NCI-H526 treated with DMSO at 0.1 percent for 48 hours (cell line): ENCODE results near the gene AFM.

Experiments used
- DNase-seq: peaks from one replicate; lab custom pipeline; 2025; lab: John Stamatoyannopoulos, UW

AFM gene

DNA sequence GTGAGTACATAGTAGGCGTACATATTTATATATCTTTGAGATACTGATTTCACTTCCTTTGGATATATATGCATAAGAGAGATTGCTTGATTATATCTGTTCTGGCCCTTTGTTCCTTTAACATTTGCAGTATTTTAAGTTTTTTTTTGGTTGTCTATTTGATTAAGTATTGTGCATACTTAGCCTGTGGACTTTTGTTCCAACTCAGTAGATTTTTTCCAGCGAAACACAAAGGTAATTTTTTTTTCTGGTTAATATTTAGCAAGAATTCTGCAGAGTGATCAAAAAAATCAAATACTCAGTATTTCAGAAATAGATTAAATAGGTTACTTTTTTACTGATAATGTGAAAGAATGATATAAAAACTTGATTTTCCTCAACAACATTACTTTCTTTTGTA is at the start of gene AFM:
TSS of gene AFM (plus strand) at position 388 of the 400 bp plus-strand sequence. CDS start 31 bp downstream, outside the sequence.
- DNase-seq: no peak

DNA sequence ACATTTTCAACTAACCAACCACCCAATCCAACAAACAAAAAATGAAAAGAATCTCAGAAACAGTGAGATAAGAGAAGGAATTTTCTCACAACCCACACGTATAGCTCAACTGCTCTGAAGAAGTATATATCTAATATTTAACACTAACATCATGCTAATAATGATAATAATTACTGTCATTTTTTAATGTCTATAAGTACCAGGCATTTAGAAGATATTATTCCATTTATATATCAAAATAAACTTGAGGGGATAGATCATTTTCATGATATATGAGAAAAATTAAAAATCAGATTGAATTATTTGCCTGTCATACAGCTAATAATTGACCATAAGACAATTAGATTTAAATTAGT is 49.8 kb upstream of the AFM start:
- no peak for DNase-seq

DNA sequence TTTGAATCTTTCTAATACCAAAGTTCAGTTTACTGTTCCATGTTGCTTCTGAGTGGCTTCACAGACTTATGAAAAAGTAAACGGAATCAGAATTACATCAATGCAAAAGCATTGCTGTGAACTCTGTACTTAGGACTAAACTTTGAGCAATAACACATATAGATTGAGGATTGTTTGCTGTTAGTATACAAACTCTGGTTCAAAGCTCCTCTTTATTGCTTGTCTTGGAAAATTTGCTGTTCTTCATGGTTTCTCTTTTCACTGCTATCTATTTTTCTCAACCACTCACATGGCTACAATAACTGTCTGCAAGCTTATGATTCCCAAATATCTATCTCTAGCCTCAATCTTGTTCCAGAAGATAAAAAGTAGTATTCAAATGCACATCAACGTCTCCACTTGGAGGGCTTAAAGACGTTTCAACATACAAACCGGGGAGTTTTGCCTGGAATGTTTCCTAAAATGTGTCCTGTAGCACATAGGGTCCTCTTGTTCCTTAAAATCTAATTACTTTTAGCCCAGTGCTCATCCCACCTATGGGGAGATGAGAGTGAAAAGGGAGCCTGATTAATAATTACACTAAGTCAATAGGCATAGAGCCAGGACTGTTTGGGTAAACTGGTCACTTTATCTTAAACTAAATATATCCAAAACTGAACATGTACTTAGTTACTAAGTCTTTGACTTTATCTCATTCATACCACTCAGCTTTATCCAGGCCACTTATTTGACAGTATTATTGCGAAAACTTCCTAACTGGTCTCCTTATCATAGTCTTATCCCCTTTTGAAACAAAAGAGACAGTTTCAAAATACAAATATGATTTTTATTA is 49.2 kb upstream of the AFM start:
- DNase-seq: no peak

- no peak for DNase-seq
Measured at GRCh38 chr4:73433140-73433539, 48.4 kb upstream of the AFM start.

DNA sequence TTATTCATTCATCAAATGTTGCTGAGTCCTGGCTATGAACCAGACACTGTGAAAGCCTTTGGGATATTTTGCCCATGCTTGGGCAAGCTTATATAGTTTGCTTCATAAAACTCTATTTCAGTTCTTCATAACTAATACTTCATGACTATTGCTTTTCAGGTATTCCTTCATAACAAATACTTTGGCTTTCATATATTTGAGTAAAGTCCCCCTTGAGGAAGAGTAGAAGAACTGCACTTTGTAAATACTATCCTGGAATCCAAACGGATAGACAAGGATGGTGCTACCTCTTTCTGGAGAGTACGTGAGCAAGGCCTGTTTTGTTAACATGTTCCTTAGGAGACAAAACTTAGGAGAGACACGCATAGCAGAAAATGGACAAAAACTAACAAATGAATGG is 47.2 kb upstream of the AFM start:
- no peak for DNase-seq

GRCh38 chr4:73435984-73436383 is 45.6 kb upstream of the AFM start, which contains the start of gene AFP:
Gene AFP, plus strand, starts transcription at chr4:73436221. Its CDS starts 42 bp downstream, at chr4:73436263.
- DNase-seq: no peak

DNA sequence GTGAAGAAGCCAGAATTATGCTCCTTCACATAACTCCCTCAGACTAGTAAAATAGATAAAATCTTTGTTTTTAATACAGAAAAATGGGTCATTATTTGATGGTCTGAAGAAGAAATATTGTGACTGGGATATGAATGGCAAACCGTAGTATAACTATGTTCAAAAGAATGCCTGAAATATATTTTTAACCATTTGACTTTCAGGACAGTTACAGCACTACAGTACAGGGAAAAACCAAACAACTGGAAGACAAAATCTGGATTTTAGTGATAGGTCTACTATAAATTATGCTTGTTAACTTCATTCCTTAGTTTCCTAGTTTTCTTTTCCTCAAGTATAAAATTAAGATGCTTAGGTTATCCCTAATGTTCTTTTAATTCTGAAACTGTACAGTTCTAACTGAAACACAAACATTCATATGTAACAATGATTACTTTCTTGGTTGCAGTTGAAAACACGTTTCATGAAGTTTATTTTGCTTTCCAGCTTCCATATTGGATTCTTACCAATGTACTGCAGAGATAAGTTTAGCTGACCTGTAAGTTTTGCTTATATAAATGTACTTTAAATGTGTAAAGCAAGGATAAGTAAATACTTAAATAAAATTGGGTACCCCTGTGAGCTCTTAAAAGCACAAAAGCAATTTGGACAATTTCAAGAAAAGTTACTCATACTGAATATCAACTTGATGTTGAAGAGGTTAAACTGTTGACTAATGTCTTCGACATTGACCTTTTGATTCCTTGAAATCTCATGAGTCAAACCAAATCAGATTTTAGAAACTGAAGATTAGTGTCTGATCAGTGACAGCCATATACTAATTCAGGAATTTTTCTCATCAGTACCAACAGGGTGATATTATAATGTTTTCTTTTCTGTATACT is 44.6 kb upstream of the AFM start:
- no peak for DNase-seq

GRCh38 chr4:73437558-73437956 is 44.0 kb upstream of the AFM start:
- no peak for DNase-seq

- DNase-seq: no peak
Measured at GRCh38 chr4:73438048-73438447, 43.5 kb upstream of the AFM start.

DNA sequence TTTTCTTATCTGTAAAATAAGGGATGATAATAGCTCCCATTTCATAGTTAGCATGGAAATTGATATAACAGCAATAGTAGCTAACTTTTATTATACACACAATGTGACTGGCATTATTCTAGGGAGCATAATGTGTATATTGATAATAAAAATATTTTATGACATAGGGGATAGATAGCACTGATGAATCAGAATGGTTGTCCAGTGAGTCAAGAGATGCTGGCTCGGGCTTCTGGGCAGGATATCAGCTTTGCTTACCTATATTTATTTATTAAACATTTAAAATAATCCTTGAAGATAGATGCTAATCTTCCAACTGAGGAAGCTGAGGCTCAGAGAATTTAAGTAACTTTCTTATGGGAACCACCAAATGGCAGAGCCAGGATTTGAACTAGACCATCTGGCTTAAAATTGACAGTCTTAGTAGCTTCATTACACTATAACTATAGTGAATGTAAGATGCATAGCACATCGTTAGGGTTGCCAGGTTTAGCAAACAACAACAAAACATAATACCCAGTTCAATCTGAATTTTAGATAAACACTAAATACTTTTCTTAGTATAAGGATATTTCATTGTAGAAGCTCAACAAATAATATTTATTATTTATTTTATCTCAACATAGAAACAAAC is 42.8 kb upstream of the AFM start:
- DNase-seq: no peak

DNA sequence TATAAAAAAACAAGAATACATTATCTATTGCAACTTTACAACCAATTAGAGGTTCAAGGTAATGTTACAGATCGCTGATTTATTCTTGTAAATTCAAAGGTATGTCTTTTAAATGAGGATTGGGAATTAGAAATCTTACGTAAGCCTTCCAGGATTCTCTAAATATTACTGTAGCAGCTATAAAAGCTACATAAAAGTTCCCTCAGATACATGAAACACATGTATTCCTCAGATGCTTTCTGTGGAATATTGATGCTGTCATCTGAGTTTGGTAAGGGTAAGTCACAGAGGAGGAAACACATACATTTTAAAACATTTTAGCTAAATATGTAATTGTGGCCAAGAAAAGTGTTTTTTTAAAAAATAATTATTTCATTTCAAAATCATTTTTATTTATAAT is 42.1 kb upstream of the AFM start:
- no peak for DNase-seq

DNA sequence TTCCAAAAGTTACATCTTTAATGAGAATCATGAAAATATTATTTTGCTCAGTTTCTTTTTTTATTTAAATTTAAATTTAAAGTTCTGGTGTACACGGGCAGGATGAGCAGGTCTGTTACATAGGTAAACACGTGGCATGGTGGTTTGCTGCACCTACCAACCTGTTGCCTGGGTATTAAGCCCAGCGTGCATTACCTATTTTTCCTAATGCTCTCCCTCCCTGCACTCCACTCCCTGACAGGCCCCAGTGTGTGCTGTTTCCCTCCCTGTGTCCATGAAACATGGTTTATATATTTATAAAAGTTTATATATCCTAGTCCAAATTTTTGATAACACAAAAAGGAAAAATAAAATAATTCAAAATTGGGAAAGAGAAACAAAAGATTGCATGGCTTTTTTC is 41.6 kb upstream of the AFM start:
- DNase-seq: no peak

GRCh38 chr4:73440653-73441052 is 40.9 kb upstream of the AFM start:
- DNase-seq: no peak

DNA sequence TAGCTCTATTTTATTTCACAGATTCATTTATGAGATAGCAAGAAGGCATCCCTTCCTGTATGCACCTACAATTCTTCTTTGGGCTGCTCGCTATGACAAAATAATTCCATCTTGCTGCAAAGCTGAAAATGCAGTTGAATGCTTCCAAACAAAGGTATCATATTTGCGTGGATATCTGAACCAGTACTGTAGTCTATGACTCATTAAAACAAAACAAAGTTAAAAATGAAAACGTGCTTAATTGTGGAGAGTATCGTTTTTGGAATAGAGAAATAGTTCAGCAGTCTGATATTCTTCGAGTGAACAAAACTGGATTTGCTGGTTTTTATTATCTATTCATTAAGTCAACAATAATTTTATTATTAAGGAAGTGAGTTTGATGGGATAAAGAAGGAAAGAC is 39.3 kb upstream of the AFM start:
- no peak for DNase-seq

DNA sequence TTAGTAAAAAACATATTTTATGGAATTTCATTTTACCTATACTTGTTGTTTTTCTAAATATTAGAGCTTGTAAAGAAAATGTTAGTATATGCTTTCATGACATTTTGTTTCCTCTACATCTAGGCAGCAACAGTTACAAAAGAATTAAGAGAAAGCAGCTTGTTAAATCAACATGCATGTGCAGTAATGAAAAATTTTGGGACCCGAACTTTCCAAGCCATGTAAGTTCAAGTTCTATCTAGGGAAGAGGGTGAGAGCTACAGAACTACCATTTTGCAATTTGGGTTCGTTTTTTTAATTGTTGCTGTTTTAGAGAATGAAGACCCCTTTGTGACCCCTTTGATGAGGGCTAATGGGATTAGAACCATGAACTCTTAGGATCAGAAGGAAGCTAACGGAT is 38.3 kb upstream of the AFM start:
- no peak for DNase-seq

- no peak for DNase-seq
Measured at GRCh38 chr4:73445383-73446335, 35.9 kb upstream of the AFM start.

DNA sequence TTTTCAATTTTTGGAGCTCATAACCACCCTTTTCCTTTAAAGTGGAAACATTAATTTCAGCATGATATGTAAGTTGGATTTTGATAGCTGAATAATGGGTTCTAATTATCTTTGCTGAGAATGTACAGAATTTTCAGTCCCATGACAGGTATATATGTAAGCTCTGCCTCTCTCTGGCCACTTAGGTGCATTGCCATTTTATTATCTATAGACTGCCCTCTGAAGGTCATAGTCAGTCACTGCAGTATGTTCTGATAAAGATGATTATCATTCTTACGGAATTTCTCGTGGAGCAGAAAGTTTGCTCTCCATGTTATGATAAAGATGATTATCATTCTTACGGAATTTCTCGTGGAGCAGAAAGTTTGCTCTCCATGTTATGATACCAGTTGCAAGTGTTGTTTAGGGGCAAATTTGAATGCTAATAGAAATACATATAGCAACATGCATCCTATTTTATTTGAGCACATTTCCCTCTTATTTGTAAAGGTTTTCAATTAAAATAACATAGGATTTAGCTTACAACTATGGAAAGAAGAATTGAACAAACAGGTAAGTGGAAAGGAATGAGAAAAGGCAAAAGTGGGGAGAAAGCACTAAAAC is 35.1 kb upstream of the AFM start:
- peak; percentile 59 for DNase-seq

- DNase-seq: no peak
Measured at GRCh38 chr4:73447671-73448070, 33.9 kb upstream of the AFM start.

DNA sequence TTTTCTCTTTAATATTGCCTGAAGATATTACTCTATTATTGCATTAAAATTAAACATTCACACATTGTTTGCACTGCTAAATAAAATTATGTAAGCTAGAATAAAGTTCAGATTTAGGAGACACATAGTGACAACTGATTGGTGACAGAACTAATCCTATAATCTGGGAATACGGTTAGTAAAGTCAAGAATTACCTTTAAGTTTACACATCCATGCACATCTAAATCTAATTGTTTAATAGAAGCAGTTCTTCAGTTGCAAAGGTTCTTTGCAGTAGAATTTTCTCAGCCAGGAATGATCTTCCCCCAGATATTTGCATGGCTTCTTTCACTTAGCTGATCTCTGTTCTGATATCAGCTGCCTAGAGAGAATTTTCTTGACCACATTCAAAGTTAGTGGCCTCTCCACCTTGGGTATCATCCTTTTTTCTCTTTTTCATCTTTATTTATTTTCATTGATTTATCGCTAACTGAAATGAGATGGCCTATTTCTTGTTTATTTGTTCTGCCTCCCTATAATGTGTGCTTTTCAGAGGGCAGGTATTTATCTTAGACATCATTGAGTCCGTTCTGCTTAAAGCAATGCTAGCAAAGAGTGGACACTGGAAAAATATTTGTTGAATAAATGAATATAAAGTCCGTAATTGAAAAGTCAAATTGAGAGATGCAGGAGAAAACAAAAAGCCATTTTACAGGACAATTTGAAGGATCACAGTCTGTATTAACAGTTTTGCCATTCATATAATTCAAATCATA is 32.9 kb upstream of the AFM start:
- peak; percentile 71 for DNase-seq

- DNase-seq: peak; percentile 59
Measured at GRCh38 chr4:73450398-73451004, 31.0 kb upstream of the AFM start.
